ENCODE results near the gene CNIH4.

Gene CNIH4

DNA sequence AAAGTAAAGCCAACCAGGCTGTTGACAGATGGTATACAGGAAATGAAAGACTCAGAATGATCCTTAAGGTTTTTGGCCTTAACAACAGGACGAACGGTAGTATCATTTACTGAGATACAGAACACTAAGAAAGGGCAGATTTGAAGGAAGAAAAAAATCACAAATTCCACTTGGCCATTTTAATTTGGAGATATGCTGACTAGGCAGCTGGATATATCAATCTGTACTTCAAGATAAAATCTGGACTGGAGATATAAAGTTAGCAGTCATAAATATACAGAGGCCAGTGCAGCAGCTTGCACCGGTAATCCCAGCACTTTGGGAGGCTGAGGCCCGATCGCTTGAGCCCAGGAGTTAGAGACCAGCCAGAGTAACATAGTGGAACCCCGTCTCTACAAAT is 28.0 kb upstream of the CNIH4 start:
- peak overlapping the region; percentile 91 to 98 for H3K4me3 ChIP-seq (replicated peaks in 1 of 2; ENCODE audit: low read depth in 2 of 2, low read length in 2 of 2)
- TF ChIP-seq, protein P1, sequence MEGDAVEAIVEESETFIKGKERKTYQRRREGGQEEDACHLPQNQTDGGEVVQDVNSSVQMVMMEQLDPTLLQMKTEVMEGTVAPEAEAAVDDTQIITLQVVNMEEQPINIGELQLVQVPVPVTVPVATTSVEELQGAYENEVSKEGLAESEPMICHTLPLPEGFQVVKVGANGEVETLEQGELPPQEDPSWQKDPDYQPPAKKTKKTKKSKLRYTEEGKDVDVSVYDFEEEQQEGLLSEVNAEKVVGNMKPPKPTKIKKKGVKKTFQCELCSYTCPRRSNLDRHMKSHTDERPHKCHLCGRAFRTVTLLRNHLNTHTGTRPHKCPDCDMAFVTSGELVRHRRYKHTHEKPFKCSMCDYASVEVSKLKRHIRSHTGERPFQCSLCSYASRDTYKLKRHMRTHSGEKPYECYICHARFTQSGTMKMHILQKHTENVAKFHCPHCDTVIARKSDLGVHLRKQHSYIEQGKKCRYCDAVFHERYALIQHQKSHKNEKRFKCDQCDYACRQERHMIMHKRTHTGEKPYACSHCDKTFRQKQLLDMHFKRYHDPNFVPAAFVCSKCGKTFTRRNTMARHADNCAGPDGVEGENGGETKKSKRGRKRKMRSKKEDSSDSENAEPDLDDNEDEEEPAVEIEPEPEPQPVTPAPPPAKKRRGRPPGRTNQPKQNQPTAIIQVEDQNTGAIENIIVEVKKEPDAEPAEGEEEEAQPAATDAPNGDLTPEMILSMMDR (IDR thresholded peaks at IDR 0.05; ENCODE audit: low read depth, low read length) = no peak
- DNase-seq (ENCODE audit: low read depth in 2 of 2) = no peak

DNA sequence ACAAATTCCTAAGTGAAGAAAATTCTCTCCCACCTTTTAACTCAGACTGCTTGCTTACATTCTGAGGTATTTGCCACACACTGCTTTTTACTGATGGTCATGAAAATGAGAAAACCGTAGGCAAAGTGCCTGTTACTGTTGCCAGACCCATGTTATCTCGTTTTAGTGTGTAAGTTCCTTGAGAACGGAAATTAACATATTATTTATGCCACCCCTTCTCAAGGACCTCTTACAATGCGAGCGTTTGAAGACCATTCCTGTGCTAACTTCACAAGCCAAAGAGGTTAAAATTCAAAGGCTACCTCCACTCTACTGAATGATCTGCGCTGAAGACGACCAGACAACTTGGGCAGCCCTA is 27.2 kb upstream of the CNIH4 start:
- DNase-seq (ENCODE audit: low read depth in 2 of 2) = peak in 1 of 2 donors; percentile 4
- TF ChIP-seq, protein P1 (IDR thresholded peaks at IDR 0.05; ENCODE audit: low read depth, low read length) = no peak
- H3K4me3 ChIP-seq (replicated peaks in 1 of 2; ENCODE audit: low read depth in 2 of 2, low read length in 2 of 2) = peak overlapping the region; percentile 91 to 98

DNA sequence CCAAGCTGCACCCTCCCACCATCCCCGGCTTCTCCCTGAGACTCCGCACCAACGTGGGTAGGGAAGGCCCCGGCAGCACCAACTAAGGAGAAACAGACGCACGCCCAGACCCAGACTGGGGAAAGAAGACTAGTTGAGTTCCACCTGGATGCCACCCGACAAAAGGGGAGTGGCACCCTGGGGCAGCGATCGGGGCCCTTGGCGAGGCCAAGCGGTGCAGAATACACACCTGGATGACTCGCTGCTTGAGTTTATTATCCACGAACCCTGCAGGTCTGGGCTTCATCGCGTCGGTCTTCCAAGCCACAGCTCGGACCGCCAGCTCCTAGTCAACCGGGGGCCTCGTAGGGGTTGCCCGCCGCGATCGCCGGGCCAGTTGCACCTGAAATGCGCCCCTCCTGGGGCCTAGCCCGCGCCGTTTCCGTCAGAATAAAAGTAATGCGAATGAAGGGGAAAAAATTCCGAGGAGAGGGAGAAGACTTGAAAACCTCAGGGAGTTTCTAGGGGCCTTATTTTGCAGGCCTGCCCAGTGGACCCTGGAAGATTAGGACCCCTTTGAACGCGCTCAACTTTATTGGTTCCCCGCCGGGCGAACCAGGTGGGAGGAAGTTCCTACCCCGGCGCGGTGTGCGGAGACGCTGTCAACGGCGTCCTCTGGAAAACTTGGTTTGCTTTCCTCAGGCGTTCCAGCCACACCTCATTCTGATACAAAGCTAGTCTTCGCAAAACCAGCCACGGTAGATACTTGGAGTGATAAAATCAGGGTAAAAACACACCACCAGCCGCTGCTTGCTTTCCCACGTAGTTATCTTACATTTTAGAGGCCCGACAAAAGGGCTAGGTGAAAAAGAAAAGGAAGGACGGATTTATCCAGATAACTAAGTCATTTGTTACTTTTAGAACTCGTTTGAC is 26.6 kb upstream of the CNIH4 start, which contains the start of gene NVL:
NVL (minus strand) TSS at position 331 of the 912 bp plus-strand sequence; CDS start at position 286, 45 bp downstream.
- TF ChIP-seq, protein P1 (IDR thresholded peaks at IDR 0.05; ENCODE audit: low read depth, low read length) = no peak
- H3K4me3 ChIP-seq (replicated peaks in 1 of 2; ENCODE audit: low read depth in 2 of 2, low read length in 2 of 2) = peak within 1 kb of the TSS; percentile 91 to 98
- peak; percentile 91 to 92 for DNase-seq (ENCODE audit: low read depth in 2 of 2)

DNA sequence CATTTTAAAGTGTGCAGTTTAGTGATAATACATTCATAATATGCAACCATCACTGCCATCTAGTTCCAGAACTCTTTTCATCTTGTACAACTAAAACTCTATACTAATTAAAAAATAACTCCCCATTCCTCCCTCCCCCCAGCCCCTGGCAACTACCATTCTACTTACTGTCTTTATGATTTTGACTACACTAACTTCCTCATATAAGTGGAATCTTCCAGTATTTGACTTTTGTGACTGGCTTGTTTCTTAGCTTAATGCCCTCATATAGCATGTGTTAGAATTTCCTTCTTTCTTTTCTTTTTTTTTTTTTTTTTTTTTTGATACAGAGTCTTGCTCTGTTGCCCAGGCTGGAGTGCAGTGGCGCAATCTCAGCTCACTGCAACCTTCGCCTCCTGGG is 25.4 kb upstream of the CNIH4 start:
- TF ChIP-seq, protein P1 (IDR thresholded peaks at IDR 0.05; ENCODE audit: low read depth, low read length) = no peak
- no peak overlapping the region for H3K4me3 ChIP-seq (replicated peaks in 1 of 2; ENCODE audit: low read depth in 2 of 2, low read length in 2 of 2)
- DNase-seq (ENCODE audit: low read depth in 2 of 2) = no peak

DNA sequence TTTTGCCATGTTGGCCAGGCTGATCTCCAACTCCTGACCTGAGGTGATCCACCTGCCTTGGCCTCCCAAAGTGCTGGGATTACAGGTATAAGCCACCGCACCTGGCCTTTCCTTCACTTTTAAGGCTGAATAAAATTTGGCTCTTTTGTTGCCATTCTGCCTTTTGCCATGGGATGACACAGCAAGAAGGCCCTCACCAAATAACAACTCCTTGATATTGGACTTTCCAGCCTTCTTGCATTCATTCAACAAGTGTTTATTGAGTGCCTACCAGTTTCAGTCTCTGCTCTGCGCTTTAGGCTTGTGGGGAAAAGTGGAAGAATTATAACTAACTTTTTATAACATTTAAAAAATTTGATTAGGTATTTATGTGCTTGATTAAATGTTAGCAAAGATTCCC is 24.9 kb upstream of the CNIH4 start:
- TF ChIP-seq, protein P1 (IDR thresholded peaks at IDR 0.05; ENCODE audit: low read depth, low read length) = no peak
- DNase-seq (ENCODE audit: low read depth in 2 of 2) = no peak
- H3K4me3 ChIP-seq (replicated peaks in 1 of 2; ENCODE audit: low read depth in 2 of 2, low read length in 2 of 2) = no peak overlapping the region

DNA sequence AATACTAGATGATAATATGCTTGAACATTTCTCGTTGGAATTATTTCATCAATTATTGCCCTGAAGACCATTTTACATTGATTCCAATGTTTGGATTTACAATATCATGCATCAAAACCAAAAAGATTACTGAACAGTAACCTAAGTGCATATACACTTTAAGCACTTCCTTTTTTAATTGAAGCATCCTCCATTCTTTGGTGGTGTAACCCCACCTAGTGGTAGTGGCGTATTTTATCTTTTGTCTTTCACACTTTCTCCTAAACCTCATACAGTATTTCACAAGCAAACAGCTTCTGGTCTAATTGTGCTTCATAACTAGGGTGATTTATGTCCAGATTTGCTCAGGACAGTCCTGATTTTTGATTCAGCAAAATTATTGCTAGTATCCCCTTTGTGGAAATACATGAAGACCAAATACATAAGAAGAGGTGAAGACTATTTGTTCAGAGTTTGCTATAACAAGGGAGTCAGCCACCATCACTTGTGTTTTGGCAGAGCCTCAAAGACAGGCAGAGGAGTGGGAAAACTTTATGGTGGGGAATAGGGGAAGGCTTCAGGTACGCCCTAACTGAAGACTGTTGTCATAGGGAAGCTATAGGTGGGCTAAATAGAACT is 23.3 kb upstream of the CNIH4 start:
- H3K4me3 ChIP-seq (replicated peaks in 1 of 2; ENCODE audit: low read depth in 2 of 2, low read length in 2 of 2) = no peak overlapping the region
- TF ChIP-seq, protein P1 (IDR thresholded peaks at IDR 0.05; ENCODE audit: low read depth, low read length) = peak; percentile 51
- DNase-seq (ENCODE audit: low read depth in 2 of 2) = peak; percentile 74 to 78

Data from cardiac fibroblast (primary cell).